Esophagus squamous epithelium (tissue), 5 donors: ENCODE results near the gene TXNDC11. TPM values are rescaled to one million over a fixed set of nuclear protein-coding genes. Genes with fewer than 3 reads are reported as not detected.
A peak's percentile ranks its signal among the peaks of the same experiment; 100 is the strongest.

Experiments used
- DNase-seq: peaks from one replicate; lab custom pipeline; 2025; lab: John Stamatoyannopoulos, UW
- H3K27ac ChIP-seq, 4 donors: fragments of 200-600 bp; sonication (generic); one replicate each; pipeline ENCODE4 v1.5.1; 2016 to 2019; ENCODE audit warnings: mild to moderate bottlenecking in 1 of 4
- H3K27me3 ChIP-seq, 4 donors: fragments of 200-600 bp; sonication (generic); 1 replicate in 3 of 4; 2 replicates in 1 of 4; pipeline versions ENCODE4 v1.5.1 to v1.6.0; 2017 to 2021; ENCODE audit warnings: antibody characterized with exemption in 1 of 4
- H3K36me3 ChIP-seq, 3 donors: fragments of 200-600 bp; sonication (generic); one replicate each; pipeline ENCODE4 v1.5.1; 2016 to 2019
- H3K4me1 ChIP-seq, 3 donors: fragments of 200-600 bp; sonication (generic); one replicate each; pipeline ENCODE4 v1.5.1; 2017 to 2019
- H3K4me3 ChIP-seq, 4 donors: fragments of 200-600 bp; sonication (generic); 1 replicate in 3 of 4; 2 replicates in 1 of 4; pipeline ENCODE4 v1.5.1; 2016 to 2019; ENCODE audit warnings: mild to moderate bottlenecking in 2 of 4, moderate library complexity in 1 of 4
- H3K9me3 ChIP-seq, 3 donors: fragments of 200-600 bp; sonication (generic); one replicate each; pipeline ENCODE4 v1.5.1; 2016 to 2019
- CTCF ChIP-seq, 6 experiments: fragments of 450-650 bp in 4 of 6; fragments of 200-600 bp in 2 of 6; sonication (generic) in 2 of 6; IDR thresholded peaks; one replicate each; pipeline ENCODE4 v1.5.1; 2016 to 2019; ENCODE audit warnings: antibody characterized with exemption in 6 of 6, mild to moderate bottlenecking in 4 of 6, moderate library complexity in 4 of 6
- POLR2A ChIP-seq, 4 donors: fragments of 450-650 bp; IDR thresholded peaks; one replicate each; pipeline ENCODE4 v1.6.1; 2017; ENCODE audit warnings: antibody characterized with exemption in 4 of 4, mild to moderate bottlenecking in 4 of 4, moderate library complexity in 3 of 4
- WGBS, 2 donors: methylation state at CpG; one replicate each; pipeline ENCODE4 v1.1.5; 2018; 5-methylcytosine and 5-hydroxymethylcytosine counted together
- intact Hi-C: fragments of 100-400 bp; cut with DNase I; formaldehyde crosslinking; loops from one replicate; pipeline ENCODE4 v1.15.0; 2022
- total RNA-seq, 4 donors: library from RNA; depleted of rRNA; stranded (reverse); fragments of >200 nt; gene quantifications; one replicate each; pipeline ENCODE4 v1.1.0, GENCODE V29; 2016
- donor health status: DM: yes; HTN: yes; CAD: no.

Gene TXNDC11
- total RNA-seq, 4 donors from 2014 or later, result 26.0 to 39.1 (median 35.9) TPM

GRCh38 chr16:11748404-11749254 lies 6.0 kb upstream of the TXNDC11 start:
- no peaks in the 10 kb centered on the region for H3K27me3 ChIP-seq
- no peak for DNase-seq
- peaks cover 11 to 61% (median 22%) of the 10 kb centered on the region in 3 donors for H3K36me3 ChIP-seq
- H3K4me3 ChIP-seq, result no peak overlapping the region
- peaks cover 0 to 4% (median 2%) of the 10 kb centered on the region in 3 donors for H3K4me1 ChIP-seq
- H3K9me3 ChIP-seq, result no peaks in the 10 kb centered on the region
- WGBS, 2 donors, result 93 to 95% methylated on average over 13 of the region's 13 CpGs
- no peak for TF ChIP-seq CTCF (IDR thresholded peaks at IDR 0.05)
- no peak for TF ChIP-seq POLR2A (IDR thresholded peaks at IDR 0.05)
- intact Hi-C loops, result no loop called here
- no peak overlapping the region for H3K27ac ChIP-seq

- TF ChIP-seq CTCF (IDR thresholded peaks at IDR 0.05), result no peak
- TF ChIP-seq POLR2A (IDR thresholded peaks at IDR 0.05), result no peak
- no peak overlapping the region for H3K27ac ChIP-seq
- no peak overlapping the region for H3K4me3 ChIP-seq
- intact Hi-C loops, result no loop called here
- H3K4me1 ChIP-seq, result peaks cover 0 to 10% (median 7%) of the 10 kb centered on the region in 3 donors
- H3K36me3 ChIP-seq, result peaks cover 7 to 54% (median 15%) of the 10 kb centered on the region in 3 donors
- no peaks in the 10 kb centered on the region for H3K27me3 ChIP-seq
- H3K9me3 ChIP-seq, result no peaks in the 10 kb centered on the region
- DNase-seq, result no peak
- WGBS, 2 donors, result 79 to 87% methylated on average over 7 of the region's 7 CpGs
These were observed 5.3 kb upstream of the TXNDC11 start for GRCh38 chr16:11747949-11748403.

- Histone ChIP-seq H3K4me3 (no peak overlapping the region), H3K36me3 (peaks cover 0 to 15% (median 0%) of the 10 kb centered on the region in 3 donors), H3K4me1 (peaks cover 14 to 37% (median 19%) of the 10 kb centered on the region in 3 donors), H3K9me3 (no peaks in the 10 kb centered on the region), H3K27ac (peak overlapping the region in 3 of 4 donors; percentile 29 to 99 (median 98)), H3K27me3 (no peaks in the 10 kb centered on the region)
- intact Hi-C loops, result loop anchor here (5.0 kb wide), 1 partner anchor 53 kb away; the partner anchor contains the start of gene ZC3H7A
- TF ChIP-seq POLR2A (IDR thresholded peaks at IDR 0.05) (no peak), CTCF (IDR thresholded peaks at IDR 0.05) (no peak)
- WGBS, 2 donors, result 80 to 86% methylated on average over 5 of the region's 5 CpGs
- DNase-seq, result no peak
These were observed 1.4 kb upstream of the TXNDC11 start for GRCh38 chr16:11744075-11744470.

- 42 to 48% methylated on average over 14 to 17 of the region's 21 CpGs for WGBS, 2 donors
- Histone ChIP-seq H3K4me1 (peaks cover 14 to 43% (median 19%) of the 10 kb centered on the region in 3 donors), H3K4me3 (peak overlapping the region; percentile 75 to 96 (median 94)), H3K27ac (peak overlapping the region; percentile 98 to 100 (median 99)), H3K27me3 (no peaks in the 10 kb centered on the region), H3K9me3 (no peaks in the 10 kb centered on the region), H3K36me3 (peaks cover 0 to 12% (median 0%) of the 10 kb centered on the region in 3 donors)
- intact Hi-C loops, result loop anchor here (5.0 kb wide), 1 partner anchor 54 kb away; the partner anchor contains the start of gene ZC3H7A
- no peak for TF ChIP-seq CTCF (IDR thresholded peaks at IDR 0.05)
- TF ChIP-seq POLR2A (IDR thresholded peaks at IDR 0.05), result no peak
- DNase-seq, result peak; percentile 10
These were observed 834 bp upstream of the TXNDC11 start for GRCh38 chr16:11743308-11744074.
